IMR-90 (cell line): ENCODE results near the gene PSMD1.

Experiments used
- CTCF ChIP-seq: conservative IDR thresholded peaks from 2 replicates; pipeline ENCODE4 v1.5.1; 2012; ENCODE audit warnings: mild to moderate bottlenecking, low read depth, low read length, improper control_type of control experiment
- POLR2A ChIP-seq: IDR thresholded peaks from 2 replicates; pipeline ENCODE4 v1.6.1; 2012; ENCODE audit warnings: mild to moderate bottlenecking, low read depth, low read length
- RAD21 ChIP-seq: IDR thresholded peaks from 2 replicates; pipeline ENCODE4 v1.6.1; 2012; ENCODE audit warnings: low read length, improper control_type of control experiment
- RFX5 ChIP-seq: IDR thresholded peaks from 2 replicates; pipeline ENCODE4 v1.8.0; 2012; ENCODE audit warnings: low read depth, mild to moderate bottlenecking, low read length, moderate library complexity
- TF ChIP-seq, protein P1 (sequence below): fragments of 150-350 bp; IDR thresholded peaks from 2 replicates; pipeline ENCODE4 v1.6.1; 2017; ENCODE audit warnings: mild to moderate bottlenecking, antibody characterized with exemption, low read length, low read depth

- TF ChIP-seq RAD21 (no peak), CTCF (no peak), RFX5 (no peak), POLR2A (no peak)
- TF ChIP-seq, protein P1, sequence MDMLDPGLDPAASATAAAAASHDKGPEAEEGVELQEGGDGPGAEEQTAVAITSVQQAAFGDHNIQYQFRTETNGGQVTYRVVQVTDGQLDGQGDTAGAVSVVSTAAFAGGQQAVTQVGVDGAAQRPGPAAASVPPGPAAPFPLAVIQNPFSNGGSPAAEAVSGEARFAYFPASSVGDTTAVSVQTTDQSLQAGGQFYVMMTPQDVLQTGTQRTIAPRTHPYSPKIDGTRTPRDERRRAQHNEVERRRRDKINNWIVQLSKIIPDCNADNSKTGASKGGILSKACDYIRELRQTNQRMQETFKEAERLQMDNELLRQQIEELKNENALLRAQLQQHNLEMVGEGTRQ, result no peak
Observed at GRCh38 chr2:231118614-231118942, 61.9 kb downstream of the PSMD1 start.
